Hepatic stellate cell (primary cell): ENCODE measurements around the gene CD81.

Experiments
- DNase-seq: peaks from one replicate; pipeline ENCODE4 v3.0.0; 2011; ENCODE audit warnings: low spot score

Gene CD81

GRCh38 chr11:2406878-2407410, 29.8 kb downstream of the CD81 start:
- DNase-seq = no peak

- no peak for DNase-seq
Measured at GRCh38 chr11:2408671-2409070, 31.6 kb downstream of the CD81 start.

GRCh38 chr11:2409126-2409525, 32.0 kb downstream of the CD81 start:
- no peak for DNase-seq

GRCh38 chr11:2409611-2410468, 32.7 kb downstream of the CD81 start:
- no peak for DNase-seq

GRCh38 chr11:2410616-2411015, 33.5 kb downstream of the CD81 start:
- no peak for DNase-seq

GRCh38 chr11:2411446-2412305, 34.6 kb downstream of the CD81 start:
- no peak for DNase-seq

GRCh38 chr11:2412323-2412722, 35.2 kb downstream of the CD81 start:
- DNase-seq = no peak

- DNase-seq = no peak
Measured at GRCh38 chr11:2413742-2414579, 36.9 kb downstream of the CD81 start.

- no peak for DNase-seq
Measured at GRCh38 chr11:2414616-2415015, 37.5 kb downstream of the CD81 start.

- DNase-seq = no peak
Measured at GRCh38 chr11:2415171-2415570, 38.1 kb downstream of the CD81 start.

- DNase-seq = no peak
Measured at GRCh38 chr11:2415601-2416380, 38.7 kb downstream of the CD81 start.

- DNase-seq = no peak
Measured at GRCh38 chr11:2416765-2417164, 39.7 kb downstream of the CD81 start.

GRCh38 chr11:2417856-2418692, 41.0 kb downstream of the CD81 start:
- no peak for DNase-seq

- DNase-seq = no peak
Measured at GRCh38 chr11:2418693-2419360, 41.7 kb downstream of the CD81 start.

GRCh38 chr11:2419638-2420501, 42.8 kb downstream of the CD81 start:
- peak; percentile 90 for DNase-seq

- peak; percentile 96 for DNase-seq
Measured at GRCh38 chr11:2420502-2421225, 43.6 kb downstream of the CD81 start.

GRCh38 chr11:2421226-2421994, 44.3 kb downstream of the CD81 start:
- DNase-seq = no peak
